ENCODE data around the gene CTNND2. TPM values are rescaled to one million over a fixed set of nuclear protein-coding genes. Genes with fewer than 3 reads are reported as not detected.

The CTNND2 gene
- total and polyA plus RNA-seq, 10 donors, result 0.93 to 51.0 (median 21.5) TPM

- TF ChIP-seq CTCF (IDR thresholded peaks at IDR 0.05 in 8 of 11, conservative IDR thresholded peaks at IDR 0.05 in 3 of 11) (no peak), POLR2AphosphoS5 (IDR thresholded peaks at IDR 0.05) (no peak)
- no peaks in the 10 kb centered on the region for H3K9me3 ChIP-seq
- no peak overlapping the region for H3K4me3 ChIP-seq
- H3K36me3 ChIP-seq, result no peaks in the 10 kb centered on the region
- intact Hi-C loops (cut with DNase I; ENCODE audit: low total_unique reads), result no loop called here
- no peaks in the 10 kb centered on the region for H3K27me3 ChIP-seq (replicated peaks in 1 of 7)
- H3K27ac ChIP-seq, result no peak overlapping the region
- no peak for DNase-seq
- H3K4me1 ChIP-seq, result no peaks in the 10 kb centered on the region
- 82 to 93% (median 91%) methylated on average over 5 of the region's 5 CpGs for WGBS, 5 donors
Measured at GRCh38 chr5:11599499-11599898, 304.7 kb downstream of the CTNND2 start.

GRCh38 chr5:11596657-11597071, 307.6 kb downstream of the CTNND2 start:
- Histone ChIP-seq H3K4me3 (no peak overlapping the region), H3K36me3 (no peaks in the 10 kb centered on the region), H3K27ac (no peak overlapping the region), H3K9me3 (no peaks in the 10 kb centered on the region), H3K4me1 (no peaks in the 10 kb centered on the region), H3K27me3 (replicated peaks in 1 of 7) (no peaks in the 10 kb centered on the region)
- 85 to 94% (median 88%) methylated on average over 5 of the region's 5 CpGs for WGBS, 5 donors
- intact Hi-C loops (cut with DNase I; ENCODE audit: low total_unique reads), result no loop called here
- TF ChIP-seq POLR2AphosphoS5 (IDR thresholded peaks at IDR 0.05) (no peak), CTCF (IDR thresholded peaks at IDR 0.05 in 8 of 11, conservative IDR thresholded peaks at IDR 0.05 in 3 of 11) (no peak), POLR2A (IDR thresholded peaks at IDR 0.05) (no peak)
- DNase-seq, result no peak

- H3K4me1 ChIP-seq, result no peaks in the 10 kb centered on the region
- H3K9me3 ChIP-seq, result no peaks in the 10 kb centered on the region
- intact Hi-C loops (cut with DNase I; ENCODE audit: low total_unique reads), result no loop called here
- H3K4me3 ChIP-seq, result no peak overlapping the region
- no peaks in the 10 kb centered on the region for H3K36me3 ChIP-seq
- DNase-seq, result no peak
- no peaks in the 10 kb centered on the region for H3K27me3 ChIP-seq (replicated peaks in 1 of 7)
- 63 to 84% (median 74%) methylated on average over 1 of the region's 1 CpG for WGBS, 5 donors
- TF ChIP-seq CTCF (IDR thresholded peaks at IDR 0.05 in 8 of 11, conservative IDR thresholded peaks at IDR 0.05 in 3 of 11) (no peak), POLR2A (IDR thresholded peaks at IDR 0.05) (no peak), POLR2AphosphoS5 (IDR thresholded peaks at IDR 0.05) (no peak)
- H3K27ac ChIP-seq, result no peak overlapping the region
Measured at GRCh38 chr5:11596185-11596584, 308.1 kb downstream of the CTNND2 start.

- Histone ChIP-seq H3K4me3 (no peak overlapping the region), H3K27me3 (replicated peaks in 1 of 7) (no peaks in the 10 kb centered on the region), H3K27ac (no peak overlapping the region), H3K4me1 (no peaks in the 10 kb centered on the region), H3K36me3 (no peaks in the 10 kb centered on the region), H3K9me3 (no peaks in the 10 kb centered on the region)
- TF ChIP-seq CTCF (IDR thresholded peaks at IDR 0.05 in 8 of 11, conservative IDR thresholded peaks at IDR 0.05 in 3 of 11) (no peak), POLR2AphosphoS5 (IDR thresholded peaks at IDR 0.05) (no peak), POLR2A (IDR thresholded peaks at IDR 0.05) (no peak)
- no peak for DNase-seq
- intact Hi-C loops (cut with DNase I; ENCODE audit: low total_unique reads), result no loop called here
- 57 to 70% (median 64%) methylated on average over 3 of the region's 3 CpGs for WGBS, 5 donors
Measured at GRCh38 chr5:11595045-11595444, 309.2 kb downstream of the CTNND2 start.
